ENCODE data around the gene RHOBTB1. TPM values are rescaled to one million over a fixed set of nuclear protein-coding genes. Genes with fewer than 3 reads are reported as not detected.

The RHOBTB1 gene
- polyA plus RNA-seq, 4 donors: 2.0 to 30.0 (median 5.0) TPM

- FAIRE-seq (no peak), DNase-seq (no peak)
- H3K36me3 ChIP-seq (ENCODE audit: control insufficient read depth in 3 of 3, insufficient read depth in 2 of 3, low read depth in 1 of 3, low read length in 3 of 3): peaks cover 0 to 10% (median 0%) of the 10 kb centered on the region in 3 donors
- no peak overlapping the region for H3K4me3 ChIP-seq (ENCODE audit: low read depth in 1 of 3, low read length in 3 of 3)
- 89 to 97% (median 92%) methylated on average over 2 of the region's 2 CpGs for WGBS, 3 donors
- no peak overlapping the region for H3K27ac ChIP-seq (ENCODE audit: low read depth in 1 of 3, low read length in 2 of 3)
- H3K9me3 ChIP-seq (ENCODE audit: control insufficient read depth in 2 of 2, insufficient read depth in 1 of 2, low read depth in 1 of 2, low read length in 1 of 2): peaks cover 0 to 3% of the 10 kb centered on the region in 2 donors
- H3K27me3 ChIP-seq (ENCODE audit: control insufficient read depth in 3 of 3, insufficient read depth in 3 of 3, low read length in 3 of 3): no peaks in the 10 kb centered on the region
- H3K4me1 ChIP-seq (ENCODE audit: control insufficient read depth in 3 of 3, insufficient read depth in 2 of 3, low read depth in 1 of 3, low read length in 2 of 3): peaks cover 0 to 3% (median 0%) of the 10 kb centered on the region in 3 donors
Observed at GRCh38 chr10:60919551-60919950, 24.4 kb downstream of the RHOBTB1 start.

DNA sequence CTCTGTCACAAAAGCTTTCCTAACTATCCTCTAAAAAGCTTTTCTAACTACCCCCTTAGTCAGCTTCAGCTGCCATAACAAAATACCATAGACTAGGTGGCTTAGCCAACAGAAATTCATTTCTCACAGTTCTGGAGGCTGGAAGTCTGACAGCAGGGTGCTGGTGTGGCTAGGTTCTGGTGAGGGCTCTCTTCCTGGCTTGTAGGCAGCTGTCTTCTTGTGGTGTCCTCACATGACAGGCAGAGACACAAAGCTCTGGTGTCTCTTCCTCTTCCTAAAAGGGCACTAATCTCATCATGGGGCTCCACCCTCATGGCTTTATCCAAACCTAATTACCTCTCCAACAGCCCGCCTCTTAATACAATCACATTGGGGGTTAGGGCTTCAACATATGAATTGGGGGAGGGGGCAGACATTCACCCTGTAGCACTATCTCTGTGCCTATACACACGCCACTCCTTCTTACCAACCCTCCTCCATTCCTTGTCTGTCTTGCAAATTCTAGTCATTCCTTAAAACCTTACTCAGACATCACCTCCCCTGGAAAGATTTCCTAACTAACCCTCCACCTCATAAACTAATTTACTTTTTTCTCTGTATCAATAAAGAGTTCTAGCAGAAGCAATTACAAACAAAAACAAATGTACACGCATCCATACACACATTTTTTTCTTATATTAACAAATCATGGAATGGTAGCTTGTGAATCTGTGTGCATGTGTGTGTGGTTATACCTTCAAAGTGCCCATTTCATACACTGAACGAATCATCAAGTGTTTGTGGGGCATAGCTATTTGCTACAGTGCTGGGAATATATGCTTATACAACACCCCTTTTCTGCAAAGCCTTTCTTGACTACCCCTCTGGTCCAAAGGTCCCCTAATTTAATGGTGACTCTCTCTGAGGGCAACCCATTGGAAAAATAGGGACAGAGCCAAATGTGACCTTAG lies 26.4 kb downstream of the RHOBTB1 start:
- H3K36me3 ChIP-seq (ENCODE audit: control insufficient read depth in 3 of 3, insufficient read depth in 2 of 3, low read depth in 1 of 3, low read length in 3 of 3): peaks cover 0 to 10% (median 0%) of the 10 kb centered on the region in 3 donors

GRCh38 chr10:60916025-60916424 lies 28.0 kb downstream of the RHOBTB1 start:
- WGBS, 3 donors: 83 to 89% (median 86%) methylated on average over 4 of the region's 4 CpGs
- FAIRE-seq (no peak), DNase-seq (no peak)
- H3K36me3 ChIP-seq (ENCODE audit: control insufficient read depth in 3 of 3, insufficient read depth in 2 of 3, low read depth in 1 of 3, low read length in 3 of 3): peaks cover 0 to 12% (median 0%) of the 10 kb centered on the region in 3 donors
- no peak overlapping the region for H3K4me3 ChIP-seq (ENCODE audit: low read depth in 1 of 3, low read length in 3 of 3)
- no peaks in the 10 kb centered on the region for H3K4me1 ChIP-seq (ENCODE audit: control insufficient read depth in 3 of 3, insufficient read depth in 2 of 3, low read depth in 1 of 3, low read length in 2 of 3)
- H3K27ac ChIP-seq (ENCODE audit: low read depth in 1 of 3, low read length in 2 of 3): no peak overlapping the region
- H3K9me3 ChIP-seq (ENCODE audit: control insufficient read depth in 2 of 2, insufficient read depth in 1 of 2, low read depth in 1 of 2, low read length in 1 of 2): peaks cover 0 to 3% of the 10 kb centered on the region in 2 donors
- no peaks in the 10 kb centered on the region for H3K27me3 ChIP-seq (ENCODE audit: control insufficient read depth in 3 of 3, insufficient read depth in 3 of 3, low read length in 3 of 3)

More for the DNA sequence above, 26.4 kb downstream of the RHOBTB1 start:
- Histone ChIP-seq H3K9me3 (ENCODE audit: control insufficient read depth in 2 of 2, insufficient read depth in 1 of 2, low read depth in 1 of 2, low read length in 1 of 2) (peaks cover 0 to 3% of the 10 kb centered on the region in 2 donors), H3K4me1 (ENCODE audit: control insufficient read depth in 3 of 3, insufficient read depth in 2 of 3, low read depth in 1 of 3, low read length in 2 of 3) (peaks cover 0 to 3% (median 0%) of the 10 kb centered on the region in 3 donors), H3K27ac (ENCODE audit: low read depth in 1 of 3, low read length in 2 of 3) (no peak overlapping the region), H3K27me3 (ENCODE audit: control insufficient read depth in 3 of 3, insufficient read depth in 3 of 3, low read length in 3 of 3) (no peaks in the 10 kb centered on the region), H3K4me3 (ENCODE audit: low read depth in 1 of 3, low read length in 3 of 3) (no peak overlapping the region)
- WGBS, 3 donors: 91 to 96% (median 93%) methylated on average over 4 of the region's 4 CpGs
- DNase-seq (no peak), FAIRE-seq (no peak)

GRCh38 chr10:60914690-60915141 lies 29.3 kb downstream of the RHOBTB1 start:
- Histone ChIP-seq H3K4me1 (ENCODE audit: control insufficient read depth in 3 of 3, insufficient read depth in 2 of 3, low read depth in 1 of 3, low read length in 2 of 3) (no peaks in the 10 kb centered on the region), H3K9me3 (ENCODE audit: control insufficient read depth in 2 of 2, insufficient read depth in 1 of 2, low read depth in 1 of 2, low read length in 1 of 2) (peaks cover 0 to 3% of the 10 kb centered on the region in 2 donors), H3K27me3 (ENCODE audit: control insufficient read depth in 3 of 3, insufficient read depth in 3 of 3, low read length in 3 of 3) (no peaks in the 10 kb centered on the region), H3K36me3 (ENCODE audit: control insufficient read depth in 3 of 3, insufficient read depth in 2 of 3, low read depth in 1 of 3, low read length in 3 of 3) (peaks cover 0 to 14% (median 0%) of the 10 kb centered on the region in 3 donors), H3K27ac (ENCODE audit: low read depth in 1 of 3, low read length in 2 of 3) (no peak overlapping the region), H3K4me3 (ENCODE audit: low read depth in 1 of 3, low read length in 3 of 3) (no peak overlapping the region)
- FAIRE-seq: no peak
- DNase-seq: no peak
- WGBS, 3 donors: 63 to 88% (median 81%) methylated on average over 1 of the region's 1 CpG

DNA sequence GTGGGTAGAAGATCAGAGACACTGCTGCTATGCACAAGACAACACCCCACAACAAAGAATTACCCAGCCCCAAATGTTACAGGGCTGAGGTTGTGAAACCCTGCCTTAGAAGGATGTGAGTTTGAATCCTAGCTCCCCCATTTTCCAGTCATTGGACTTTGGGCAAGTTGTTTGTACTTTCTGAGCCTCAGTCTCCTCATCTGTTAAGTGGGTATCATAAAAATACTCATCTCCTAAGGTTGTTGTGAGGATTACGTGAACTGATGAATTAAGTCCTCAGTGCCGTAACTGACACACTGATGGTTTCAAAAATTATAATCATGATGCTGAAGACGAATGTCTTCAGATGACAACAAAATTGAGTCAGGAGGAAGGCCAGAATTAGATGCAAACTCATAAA lies 30.3 kb downstream of the RHOBTB1 start:
- DNase-seq (no peak), FAIRE-seq (no peak)
- 89 to 94% (median 93%) methylated on average over 3 of the region's 3 CpGs for WGBS, 3 donors
- no peak overlapping the region for H3K27ac ChIP-seq (ENCODE audit: low read depth in 1 of 3, low read length in 2 of 3)
- no peak overlapping the region for H3K4me3 ChIP-seq (ENCODE audit: low read depth in 1 of 3, low read length in 3 of 3)
- peaks cover 0 to 3% of the 10 kb centered on the region in 2 donors for H3K9me3 ChIP-seq (ENCODE audit: control insufficient read depth in 2 of 2, insufficient read depth in 1 of 2, low read depth in 1 of 2, low read length in 1 of 2)
- H3K27me3 ChIP-seq (ENCODE audit: control insufficient read depth in 3 of 3, insufficient read depth in 3 of 3, low read length in 3 of 3): no peaks in the 10 kb centered on the region
- peaks cover 0 to 14% (median 0%) of the 10 kb centered on the region in 3 donors for H3K36me3 ChIP-seq (ENCODE audit: control insufficient read depth in 3 of 3, insufficient read depth in 2 of 3, low read depth in 1 of 3, low read length in 3 of 3)
- no peaks in the 10 kb centered on the region for H3K4me1 ChIP-seq (ENCODE audit: control insufficient read depth in 3 of 3, insufficient read depth in 2 of 3, low read depth in 1 of 3, low read length in 2 of 3)

- H3K36me3 ChIP-seq (ENCODE audit: control insufficient read depth in 3 of 3, insufficient read depth in 2 of 3, low read depth in 1 of 3, low read length in 3 of 3): peaks cover 0 to 14% (median 0%) of the 10 kb centered on the region in 3 donors
- no peak for FAIRE-seq
- no peak for DNase-seq
Observed at GRCh38 chr10:60913071-60913470, 30.9 kb downstream of the RHOBTB1 start.

GRCh38 chr10:60911715-60912114 lies 32.3 kb downstream of the RHOBTB1 start:
- Histone ChIP-seq H3K27ac (ENCODE audit: low read depth in 1 of 3, low read length in 2 of 3) (no peak overlapping the region), H3K9me3 (ENCODE audit: control insufficient read depth in 2 of 2, insufficient read depth in 1 of 2, low read depth in 1 of 2, low read length in 1 of 2) (peaks cover 0 to 9% of the 10 kb centered on the region in 2 donors), H3K4me3 (ENCODE audit: low read depth in 1 of 3, low read length in 3 of 3) (no peak overlapping the region), H3K27me3 (ENCODE audit: control insufficient read depth in 3 of 3, insufficient read depth in 3 of 3, low read length in 3 of 3) (no peaks in the 10 kb centered on the region), H3K4me1 (ENCODE audit: control insufficient read depth in 3 of 3, insufficient read depth in 2 of 3, low read depth in 1 of 3, low read length in 2 of 3) (no peaks in the 10 kb centered on the region), H3K36me3 (ENCODE audit: control insufficient read depth in 3 of 3, insufficient read depth in 2 of 3, low read depth in 1 of 3, low read length in 3 of 3) (peaks cover 0 to 14% (median 0%) of the 10 kb centered on the region in 3 donors)
- DNase-seq (no peak), FAIRE-seq (no peak)
- WGBS, 3 donors: 92 to 95% (median 92%) methylated on average over 5 of the region's 5 CpGs

More at GRCh38 chr10:60913071-60913470, 30.9 kb downstream of the RHOBTB1 start:
- WGBS, 3 donors: 89 to 94% (median 91%) methylated on average over 4 of the region's 4 CpGs
- no peak overlapping the region for H3K27ac ChIP-seq (ENCODE audit: low read depth in 1 of 3, low read length in 2 of 3)
- peaks cover 0 to 3% of the 10 kb centered on the region in 2 donors for H3K9me3 ChIP-seq (ENCODE audit: control insufficient read depth in 2 of 2, insufficient read depth in 1 of 2, low read depth in 1 of 2, low read length in 1 of 2)
- no peak overlapping the region for H3K4me3 ChIP-seq (ENCODE audit: low read depth in 1 of 3, low read length in 3 of 3)
- no peaks in the 10 kb centered on the region for H3K4me1 ChIP-seq (ENCODE audit: control insufficient read depth in 3 of 3, insufficient read depth in 2 of 3, low read depth in 1 of 3, low read length in 2 of 3)
- H3K27me3 ChIP-seq (ENCODE audit: control insufficient read depth in 3 of 3, insufficient read depth in 3 of 3, low read length in 3 of 3): no peaks in the 10 kb centered on the region

DNA sequence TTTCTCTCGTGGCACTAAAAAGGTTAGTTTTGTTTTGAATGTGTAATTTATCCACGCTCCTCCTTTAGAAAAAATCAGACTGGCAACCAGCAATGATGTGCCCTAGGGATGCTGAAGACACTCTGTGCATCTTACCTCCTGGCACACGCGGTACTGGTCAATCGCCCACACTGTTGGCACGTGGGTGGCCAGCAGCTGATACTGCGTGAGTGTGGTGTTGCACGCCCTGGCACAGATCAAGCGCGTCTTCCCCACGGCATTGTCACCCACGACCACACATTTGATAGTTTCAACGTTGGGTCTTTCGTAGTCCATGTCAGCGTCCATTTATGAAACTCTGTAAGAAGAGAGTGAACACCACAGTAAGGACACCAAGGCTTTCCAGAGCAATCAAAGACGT lies 32.8 kb downstream of the RHOBTB1 start:
- H3K27ac ChIP-seq (ENCODE audit: low read depth in 1 of 3, low read length in 2 of 3): no peak overlapping the region
- DNase-seq (no peak), FAIRE-seq (no peak)
- no peak overlapping the region for H3K4me3 ChIP-seq (ENCODE audit: low read depth in 1 of 3, low read length in 3 of 3)
- 90 to 94% (median 92%) methylated on average over 16 of the region's 16 CpGs for WGBS, 3 donors
- H3K9me3 ChIP-seq (ENCODE audit: control insufficient read depth in 2 of 2, insufficient read depth in 1 of 2, low read depth in 1 of 2, low read length in 1 of 2): peaks cover 0 to 14% of the 10 kb centered on the region in 2 donors
- H3K36me3 ChIP-seq (ENCODE audit: control insufficient read depth in 3 of 3, insufficient read depth in 2 of 3, low read depth in 1 of 3, low read length in 3 of 3): peaks cover 0 to 18% (median 0%) of the 10 kb centered on the region in 3 donors
- no peaks in the 10 kb centered on the region for H3K4me1 ChIP-seq (ENCODE audit: control insufficient read depth in 3 of 3, insufficient read depth in 2 of 3, low read depth in 1 of 3, low read length in 2 of 3)
- H3K27me3 ChIP-seq (ENCODE audit: control insufficient read depth in 3 of 3, insufficient read depth in 3 of 3, low read length in 3 of 3): no peaks in the 10 kb centered on the region

Measured in small intestine (tissue), 7 donors.